Stimulated activated CD8-positive, alpha-beta memory T cell treated with anti-CD3 and anti-CD28 coated beads, Interleukin-12 subunit alpha, Interleukin-12 subunit beta, amount 100 ng/mL, for 24 hours (primary cell): Measurements from ENCODE around the gene KHDC4.

Source experiments
- DNase-seq: peaks from one replicate; pipeline ENCODE4 v3.0.0-alpha.2; 2020; ENCODE audit errors: extremely low read depth

KHDC4 gene

DNA sequence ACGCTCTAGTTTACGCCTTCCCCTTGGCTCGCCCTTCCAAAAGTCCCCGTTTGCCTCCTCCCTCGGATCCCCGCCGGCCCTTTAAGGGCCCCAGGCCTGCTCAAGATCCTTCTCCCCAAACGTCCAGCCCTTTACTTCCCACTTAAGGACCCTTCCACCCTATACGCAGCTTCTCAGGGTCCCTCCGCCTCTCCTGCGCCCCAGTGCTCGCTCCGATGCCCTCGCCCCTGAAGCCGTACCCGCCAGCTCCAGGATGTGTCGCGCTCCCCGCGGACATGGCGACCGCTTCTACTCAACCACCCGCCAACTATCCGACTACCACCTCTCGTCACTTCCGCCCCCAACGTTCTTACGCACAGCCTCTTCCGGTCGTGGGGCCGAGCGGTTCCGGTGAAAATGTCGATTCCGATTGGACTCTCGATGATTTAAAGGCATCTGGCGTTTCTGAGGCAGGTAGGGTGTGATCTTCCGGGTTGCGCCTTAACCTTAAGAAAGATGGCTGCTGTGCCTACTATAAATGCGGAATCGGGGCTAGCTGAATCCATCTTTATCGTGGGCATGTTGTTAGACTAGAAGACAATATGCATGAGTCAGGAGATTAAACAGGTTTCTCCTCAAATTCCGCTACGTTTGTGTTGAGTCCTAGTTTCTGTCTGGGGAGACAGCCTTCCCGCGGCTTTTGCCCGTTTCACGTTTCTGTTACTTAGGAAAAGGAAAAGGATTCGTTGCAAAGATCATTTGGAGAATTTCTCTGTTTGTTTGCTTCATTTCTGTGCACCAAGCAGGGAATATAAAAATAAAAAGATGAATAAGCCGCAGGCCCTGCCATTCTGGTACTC, at the start of gene KHDC4:
Gene KHDC4 (minus strand): TSS at position 317 of the 839 bp plus-strand sequence. CDS start 40 bp downstream, at position 277.
- peak; percentile 80 for DNase-seq

DNA sequence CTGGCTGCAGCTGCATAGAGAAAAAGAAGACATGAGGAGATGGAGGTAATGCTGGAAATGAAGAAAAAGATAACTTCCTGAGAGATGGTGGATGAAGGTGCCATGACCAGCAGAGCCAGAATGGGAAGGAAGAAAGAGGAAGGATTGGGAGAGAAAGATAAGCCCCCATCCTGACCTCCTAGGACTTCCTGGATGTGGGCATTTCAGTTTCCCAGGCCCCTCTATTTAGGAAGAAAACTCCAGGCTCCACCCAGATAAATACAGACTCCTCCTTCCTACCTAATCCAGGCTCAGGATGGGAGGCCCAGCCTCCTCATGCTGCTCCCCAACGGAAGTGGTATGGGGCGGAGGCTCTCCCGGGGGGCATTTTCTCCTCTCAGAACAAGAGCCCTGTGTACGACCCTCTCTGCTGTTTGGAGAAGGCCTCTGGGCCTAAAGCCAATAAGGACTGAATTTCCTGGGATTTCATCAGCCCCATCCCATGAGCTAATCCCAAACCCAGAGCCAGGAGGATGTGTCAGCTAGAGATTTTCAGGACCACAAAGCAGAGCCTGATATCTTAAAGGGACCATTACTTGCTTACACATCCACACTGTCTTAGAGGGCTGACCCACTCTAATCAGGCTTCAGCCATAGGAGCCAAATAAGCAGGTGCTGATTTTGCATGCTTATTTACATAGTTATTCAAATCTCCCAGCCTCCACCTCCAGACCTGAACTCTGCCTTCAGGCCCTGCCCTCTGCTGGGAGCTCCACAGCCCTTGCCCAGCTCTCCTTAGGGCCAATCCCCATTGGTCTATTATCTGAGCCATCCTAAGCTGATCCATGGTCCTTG, 49.2 kb upstream of the KHDC4 start:
- DNase-seq, result no peak

DNA sequence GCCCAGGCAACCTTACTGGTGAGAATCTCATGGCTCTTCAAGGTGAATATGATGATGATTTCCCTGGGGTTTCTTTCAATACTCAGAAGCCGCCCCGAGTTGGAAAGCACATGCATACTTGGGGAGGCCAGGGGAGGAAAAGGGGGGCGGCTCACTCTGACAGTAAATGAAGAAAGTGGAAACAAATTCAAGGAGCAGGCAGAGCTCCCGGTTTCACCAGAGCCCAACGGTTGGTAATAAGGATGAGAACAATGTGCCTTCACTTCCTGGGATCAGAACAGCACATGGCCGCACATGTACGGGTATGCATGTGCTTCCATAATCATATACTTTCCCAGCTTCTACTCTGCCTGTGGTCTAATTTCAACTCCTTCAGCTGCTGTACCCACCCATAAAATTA, 47.9 kb upstream of the KHDC4 start:
- DNase-seq, result no peak

- no peak for DNase-seq
These were observed 47.3 kb upstream of the KHDC4 start for GRCh38 chr1:155981266-155982088.

DNA sequence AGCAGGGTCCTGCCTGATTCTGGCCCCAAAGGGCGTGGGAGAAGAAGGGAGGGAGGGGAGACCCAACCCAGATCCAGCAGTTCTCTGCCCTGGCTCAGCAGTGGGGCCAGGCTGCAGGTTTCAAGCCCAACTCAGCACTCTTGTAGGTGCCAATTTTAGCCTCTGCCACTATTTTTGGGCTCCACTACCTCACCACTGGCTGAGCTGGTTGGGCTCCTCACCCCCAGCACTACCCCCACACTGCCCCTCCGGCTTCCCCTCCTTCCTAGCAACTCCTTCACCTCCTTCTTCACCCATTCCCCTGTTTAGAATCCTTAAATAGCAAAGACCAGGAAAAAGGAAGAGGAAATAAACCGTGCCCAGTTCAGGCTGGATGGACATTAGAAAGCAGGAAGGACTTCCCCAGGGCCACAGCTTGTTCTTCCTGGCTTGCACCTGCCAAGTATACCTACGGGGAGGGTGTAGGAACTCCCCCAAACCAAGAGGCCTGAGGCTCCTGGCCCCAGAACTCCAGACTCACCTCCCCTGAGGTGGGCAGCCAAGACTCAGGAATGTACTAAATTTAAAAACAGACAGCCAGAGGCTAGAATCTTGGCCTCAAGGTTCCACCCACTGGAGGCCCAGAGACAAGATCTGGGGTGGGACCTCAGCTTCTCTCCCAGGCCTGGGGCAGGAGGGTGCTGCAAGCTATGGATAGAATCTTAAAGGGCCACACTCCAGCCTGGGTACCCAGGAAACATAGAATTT, 45.6 kb upstream of the KHDC4 start:
- no peak for DNase-seq

DNA sequence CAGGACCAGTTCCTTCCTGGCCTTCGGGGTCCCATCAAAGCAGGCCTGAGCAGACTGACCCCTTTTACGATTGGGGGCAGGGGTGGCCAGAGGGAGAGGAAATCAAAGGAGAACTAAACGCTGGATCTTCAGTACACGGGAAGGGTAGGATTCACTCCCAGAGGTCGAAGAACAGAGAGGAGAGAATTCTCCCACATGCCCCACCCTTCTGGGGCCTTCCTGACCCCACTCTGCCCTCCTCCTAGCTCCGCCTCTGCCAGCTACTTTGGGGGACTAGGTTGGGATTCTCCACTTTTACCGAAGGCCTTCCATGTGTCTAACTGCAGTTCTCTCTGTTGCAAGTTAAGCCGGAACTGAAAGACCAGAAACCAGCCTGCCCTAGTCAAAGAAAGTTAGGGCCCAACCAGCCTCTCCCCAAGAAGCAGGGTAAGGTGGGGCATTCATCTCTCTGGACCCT, 44.8 kb upstream of the KHDC4 start:
- no peak for DNase-seq

GRCh38 chr1:155978325-155978972, 44.2 kb upstream of the KHDC4 start, which contains the start of gene ARHGEF2:
Gene ARHGEF2, minus strand, starts transcription at chr1:155978547. Its CDS starts 120 bp downstream, at chr1:155978427.
- peak; percentile 69 for DNase-seq

- DNase-seq, result no peak
These were observed 43.6 kb upstream of the KHDC4 start for GRCh38 chr1:155977690-155978324.

DNA sequence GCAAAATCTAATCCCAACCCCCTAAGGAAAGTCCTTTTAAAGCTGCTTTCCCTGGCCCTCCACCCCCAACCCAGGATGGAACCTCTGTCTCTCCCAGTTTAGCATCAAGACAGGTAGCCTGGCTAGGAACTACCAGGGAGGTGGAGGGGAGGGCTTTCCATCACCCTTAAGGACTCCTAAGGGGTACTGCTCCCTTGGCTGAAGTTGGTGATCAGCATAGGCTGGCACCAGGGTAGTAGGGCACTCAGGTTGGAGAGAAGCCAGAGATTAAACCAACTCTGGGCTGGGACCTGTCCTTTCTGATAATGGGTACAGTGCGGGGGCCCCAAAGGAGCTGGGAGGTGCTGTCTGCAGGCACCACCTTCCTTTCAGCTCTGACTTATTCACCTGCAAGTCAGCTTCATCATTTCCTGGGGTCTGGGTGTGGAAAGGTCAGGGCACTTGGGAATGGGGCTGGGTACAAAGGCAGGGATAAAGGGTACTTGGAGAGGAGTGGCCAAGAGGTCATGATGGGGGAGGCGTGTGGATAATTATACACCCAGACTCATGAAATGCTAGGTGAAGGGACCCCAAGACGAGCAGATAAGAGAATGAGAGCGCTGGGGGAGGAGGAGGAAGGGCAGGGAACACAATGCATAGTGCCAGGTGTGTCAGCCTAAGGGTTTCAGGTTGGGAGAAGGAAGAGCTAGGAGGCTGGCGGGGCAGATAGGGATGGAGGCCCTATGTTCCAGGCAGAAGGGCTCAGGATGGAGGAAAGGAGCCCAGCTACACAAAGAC, 42.9 kb upstream of the KHDC4 start:
- no peak for DNase-seq

- DNase-seq, result no peak
These were observed 42.1 kb upstream of the KHDC4 start for GRCh38 chr1:155976062-155976912.

DNA sequence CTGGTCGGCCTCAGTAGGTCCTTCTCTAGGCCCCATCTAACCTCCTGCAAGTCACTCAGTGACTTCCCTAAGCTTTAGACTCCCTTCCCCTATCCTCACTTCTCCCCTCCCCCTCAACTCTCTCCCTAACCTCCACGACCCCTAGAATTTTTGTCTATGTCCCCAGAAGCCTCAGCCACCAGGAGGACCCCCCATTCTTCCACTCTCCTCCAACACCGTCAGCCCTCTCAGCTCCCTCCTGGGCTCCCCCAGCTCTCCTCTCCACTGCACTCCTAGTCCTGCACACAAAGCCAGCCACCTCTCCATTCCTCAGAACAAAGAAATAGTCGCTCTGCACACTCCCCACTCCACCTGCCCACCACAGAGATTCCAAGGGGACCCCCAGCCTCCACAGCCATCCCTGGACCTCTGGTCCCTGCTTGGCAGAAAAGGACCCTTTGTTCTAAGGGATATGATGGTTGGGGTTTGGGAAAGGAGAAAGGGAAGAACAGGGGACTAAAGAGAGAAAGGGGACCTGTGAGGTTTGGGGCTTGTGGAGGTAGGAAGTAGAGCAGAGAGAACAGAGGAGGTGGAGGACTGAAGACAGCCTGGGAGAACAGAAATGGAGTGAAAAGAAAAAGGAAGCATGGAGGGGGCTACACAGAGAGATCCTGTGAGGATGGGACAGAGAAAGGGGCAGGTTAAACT, 41.3 kb upstream of the KHDC4 start:
- DNase-seq, result no peak

DNA sequence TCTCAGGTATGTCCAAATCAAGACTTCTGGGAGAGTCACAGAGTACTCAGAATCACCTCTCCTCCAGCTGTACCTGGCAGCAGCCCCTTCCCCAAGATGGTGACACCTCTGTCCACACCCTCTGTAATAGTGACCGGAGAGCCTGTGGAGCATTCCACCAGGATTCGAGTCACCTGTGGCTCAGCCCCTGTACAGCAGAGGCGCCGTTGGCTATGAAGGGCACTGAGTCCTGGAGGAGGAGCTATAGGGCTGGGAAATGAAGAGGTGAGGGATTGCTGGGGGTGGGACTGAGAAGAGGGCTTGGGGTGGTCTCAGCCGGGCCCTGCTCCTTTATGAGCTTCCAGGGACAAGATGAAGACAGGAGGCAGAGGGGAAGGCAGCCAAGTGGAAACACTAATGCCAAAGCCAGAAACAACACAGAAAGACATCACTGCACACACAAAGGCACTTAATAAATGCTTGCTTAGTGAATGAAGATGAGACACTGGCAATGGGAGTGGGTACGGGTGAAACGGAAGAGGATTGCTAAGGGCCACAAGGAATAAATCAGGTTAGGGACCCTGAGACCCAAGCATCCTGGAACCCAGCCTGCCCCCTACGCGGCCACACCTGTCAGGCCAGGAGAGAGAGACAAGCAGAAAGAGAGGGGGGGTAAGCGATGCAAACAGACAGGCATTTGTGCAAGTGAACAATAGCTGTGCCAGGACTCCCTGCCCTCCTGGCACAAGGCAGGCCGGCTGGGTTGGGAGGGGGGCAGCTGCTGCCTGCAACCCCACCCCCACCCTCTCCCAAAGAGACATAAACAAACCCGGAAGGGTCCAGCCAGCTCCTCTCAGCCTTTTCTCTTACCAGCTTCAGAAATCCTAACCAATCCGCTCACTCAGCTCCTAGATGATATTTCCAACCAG, 40.2 kb upstream of the KHDC4 start:
- DNase-seq, result no peak

DNA sequence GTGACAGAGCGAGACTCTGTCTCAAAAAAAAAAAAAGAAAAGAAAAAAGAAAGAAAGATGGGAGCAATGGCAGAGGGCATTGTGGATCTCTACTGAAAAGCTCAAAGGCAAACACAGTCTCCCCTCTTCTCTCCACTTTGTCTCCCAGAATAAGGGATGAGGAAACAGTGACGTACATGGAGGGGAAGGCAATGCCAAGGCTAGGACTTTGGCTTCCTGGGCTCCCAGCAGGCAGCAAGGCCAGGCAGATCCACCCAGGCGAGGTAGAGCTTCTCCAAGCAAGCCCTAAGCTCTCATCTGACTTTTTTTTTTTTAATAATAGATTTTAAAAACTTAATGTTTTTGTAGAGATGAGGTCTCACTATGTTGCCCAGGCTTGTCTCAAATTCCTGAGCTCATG, 39.5 kb upstream of the KHDC4 start:
- DNase-seq, result no peak

- no peak for DNase-seq
These were observed 37.9 kb upstream of the KHDC4 start for GRCh38 chr1:155971910-155972809.

DNA sequence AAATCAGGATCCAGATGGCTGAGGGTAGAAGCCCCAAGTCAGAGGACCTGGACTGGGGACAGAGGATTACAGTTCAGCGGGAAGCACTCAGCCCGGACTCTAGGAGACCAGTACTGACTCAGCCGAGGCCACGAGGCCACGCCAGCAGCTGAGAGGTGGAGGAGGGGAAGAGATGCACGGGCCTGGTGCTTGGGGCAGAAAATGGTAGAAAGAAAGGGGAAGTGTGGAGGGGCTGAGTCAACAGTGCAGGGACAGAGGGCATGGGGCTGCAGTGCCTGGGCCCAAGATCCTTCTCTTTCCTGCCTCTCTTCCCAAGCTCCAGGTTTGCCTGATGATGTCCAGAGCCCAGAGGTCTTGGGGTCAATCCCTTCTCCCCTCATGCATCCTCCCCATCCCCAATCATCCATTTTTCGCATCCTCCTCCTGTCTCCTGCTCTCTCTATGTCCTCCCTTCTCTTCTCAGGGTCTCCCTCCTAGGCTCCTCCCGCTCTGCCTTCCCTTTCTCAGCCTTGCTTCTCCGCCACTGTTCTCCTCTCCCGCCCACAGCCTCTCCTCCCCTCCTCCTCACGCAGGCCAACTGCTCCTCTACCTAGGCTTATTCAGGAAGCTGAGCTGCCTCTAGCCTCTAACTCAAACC, 36.4 kb upstream of the KHDC4 start:
- no peak for DNase-seq
